ENCODE measurements around the gene TCF25.

DNA sequence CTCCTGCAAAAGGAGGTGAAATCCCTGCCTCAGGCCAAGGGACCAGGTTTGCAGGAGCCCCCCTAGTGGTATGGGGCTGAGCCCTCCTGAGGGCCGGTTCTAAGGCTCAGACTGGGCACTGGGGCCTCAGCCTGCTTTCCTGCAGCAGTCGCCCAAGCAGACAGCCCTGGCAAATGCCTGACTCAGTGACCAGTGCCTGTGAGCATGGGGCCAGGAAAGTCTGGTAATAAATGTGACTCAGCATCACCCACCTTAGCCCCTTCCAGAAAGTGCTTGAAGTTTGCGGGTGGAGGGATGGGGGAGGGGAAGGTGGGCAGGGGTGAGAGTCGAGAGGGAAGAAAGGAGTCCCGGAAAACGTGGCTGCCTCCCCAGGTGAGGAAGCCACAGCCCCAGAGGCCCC, 47.3 kb downstream of the TCF25 start:
- TF ChIP-seq, protein P1, sequence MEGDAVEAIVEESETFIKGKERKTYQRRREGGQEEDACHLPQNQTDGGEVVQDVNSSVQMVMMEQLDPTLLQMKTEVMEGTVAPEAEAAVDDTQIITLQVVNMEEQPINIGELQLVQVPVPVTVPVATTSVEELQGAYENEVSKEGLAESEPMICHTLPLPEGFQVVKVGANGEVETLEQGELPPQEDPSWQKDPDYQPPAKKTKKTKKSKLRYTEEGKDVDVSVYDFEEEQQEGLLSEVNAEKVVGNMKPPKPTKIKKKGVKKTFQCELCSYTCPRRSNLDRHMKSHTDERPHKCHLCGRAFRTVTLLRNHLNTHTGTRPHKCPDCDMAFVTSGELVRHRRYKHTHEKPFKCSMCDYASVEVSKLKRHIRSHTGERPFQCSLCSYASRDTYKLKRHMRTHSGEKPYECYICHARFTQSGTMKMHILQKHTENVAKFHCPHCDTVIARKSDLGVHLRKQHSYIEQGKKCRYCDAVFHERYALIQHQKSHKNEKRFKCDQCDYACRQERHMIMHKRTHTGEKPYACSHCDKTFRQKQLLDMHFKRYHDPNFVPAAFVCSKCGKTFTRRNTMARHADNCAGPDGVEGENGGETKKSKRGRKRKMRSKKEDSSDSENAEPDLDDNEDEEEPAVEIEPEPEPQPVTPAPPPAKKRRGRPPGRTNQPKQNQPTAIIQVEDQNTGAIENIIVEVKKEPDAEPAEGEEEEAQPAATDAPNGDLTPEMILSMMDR (conservative IDR thresholded peaks at IDR 0.05; ENCODE audit: low read length) = no peak
- TF ChIP-seq EZH2phosphoT487 (IDR thresholded peaks at IDR 0.05; ENCODE audit: borderline replicate concordance) = no peak
